HEK293 (cell line): ENCODE measurements around the gene RNF44.

Experiments
- MEIS1 ChIP-seq: sonication (generic); formaldehyde crosslinking; IDR thresholded peaks from 2 replicates; pipeline ENCODE4 v1.8.1; 2022; ENCODE audit warnings: missing genetic modification reagents, mild to moderate bottlenecking, borderline replicate concordance
- SALL2 ChIP-seq: fragments of 450-650 bp; formaldehyde crosslinking; IDR thresholded peaks from 2 replicates; pipeline ENCODE4 v1.5.0; 2017; ENCODE audit warnings: missing biosample characterization, mild to moderate bottlenecking, missing genetic modification characterization, borderline replicate concordance
- ZNF274 ChIP-seq, 2 experiments: fragments of 200-500 bp in 1 of 2; fragments of 450-650 bp in 1 of 2; sonication (Bioruptor generic) in 1 of 2; formaldehyde crosslinking in 1 of 2; IDR thresholded peaks; 2 replicates each; pipeline versions ENCODE4 v1.5.1 to v1.6.1; 2014 to 2016; ENCODE audit warnings: borderline replicate concordance in 1 of 2, inconsistent platforms in 1 of 2, low read length in 1 of 2, missing biosample characterization in 1 of 2, missing genetic modification characterization in 1 of 2

GRCh38 chr5:176547802-176548201, 10.6 kb upstream of the RNF44 start:
- TF ChIP-seq MEIS1 (CRISPR knock-in tag) (no peak), ZNF274 (IDR thresholded peaks at IDR 0.05; ENCODE audit: low read length) (no peak), ZNF274 (tag by site-specific recombination; IDR thresholded peaks at IDR 0.05; ENCODE audit: borderline replicate concordance) (no peak), SALL2 (tag by site-specific recombination) (no peak)
